DMS53 (cell line): ENCODE results near the gene DRAXIN.

Source experiments
- DNase-seq: peaks from one replicate; lab custom pipeline; 2025; lab: John Stamatoyannopoulos, UW

Gene DRAXIN

GRCh38 chr1:11691302-11691914 is at the start of gene DRAXIN:
DRAXIN (plus strand) TSS chr1:11691710; CDS start chr1:11706259, 14,549 bp downstream.
- peak; percentile 66 for DNase-seq

- no peak for DNase-seq
Measured at GRCh38 chr1:11641776-11642305, 49.7 kb upstream of the DRAXIN start.

- peak; percentile 70 for DNase-seq
Measured at GRCh38 chr1:11642418-11643017, 49.0 kb upstream of the DRAXIN start.

- DNase-seq, result peak; percentile 34
Measured at GRCh38 chr1:11643782-11644181, 47.7 kb upstream of the DRAXIN start.

- no peak for DNase-seq
Measured at GRCh38 chr1:11645270-11645669, 46.2 kb upstream of the DRAXIN start.

GRCh38 chr1:11645670-11646265 is 45.7 kb upstream of the DRAXIN start:
- peak; percentile 91 for DNase-seq

- DNase-seq, result no peak
Measured at GRCh38 chr1:11646317-11646716, 45.2 kb upstream of the DRAXIN start.

- no peak for DNase-seq
Measured at GRCh38 chr1:11647333-11647732, 44.2 kb upstream of the DRAXIN start.

GRCh38 chr1:11648039-11648438 is 43.5 kb upstream of the DRAXIN start:
- DNase-seq, result no peak

- peak; percentile 56 for DNase-seq
Measured at GRCh38 chr1:11648732-11649158, 42.8 kb upstream of the DRAXIN start.

- DNase-seq, result peak; percentile 45
Measured at GRCh38 chr1:11649237-11649623, 42.3 kb upstream of the DRAXIN start.

GRCh38 chr1:11649624-11650330 is 41.7 kb upstream of the DRAXIN start:
- peak; percentile 61 for DNase-seq

GRCh38 chr1:11650331-11650991 is 41.0 kb upstream of the DRAXIN start:
- peak; percentile 93 for DNase-seq

GRCh38 chr1:11651017-11651416 is 40.5 kb upstream of the DRAXIN start:
- DNase-seq, result no peak

GRCh38 chr1:11652203-11652780 is 39.2 kb upstream of the DRAXIN start:
- no peak for DNase-seq

GRCh38 chr1:11653101-11653860 is 38.2 kb upstream of the DRAXIN start:
- DNase-seq, result peak; percentile 49

- no peak for DNase-seq
Measured at GRCh38 chr1:11653861-11654136, 37.7 kb upstream of the DRAXIN start.

GRCh38 chr1:11654137-11654938 is 37.2 kb upstream of the DRAXIN start, which contains the start of the genes FBXO2 and FBXO44:
FBXO2 (minus strand) TSS chr1:11654429; CDS start chr1:11654340, 89 bp downstream.
FBXO44 (plus strand) TSS chr1:11654877; CDS start chr1:11655836, 959 bp downstream.
- peak; percentile 59 for DNase-seq

- peak; percentile 34 for DNase-seq
Measured at GRCh38 chr1:11654939-11655808, 36.3 kb upstream of the DRAXIN start.
